Duodenal mucosa (tissue), 2 donors: Measurements from ENCODE around the gene DHX34.
A peak's percentile ranks its signal among the peaks of the same experiment; 100 is the strongest.
"Not testable (repeated sequence)": the region's sequence is repeated elsewhere in the genome, so short reads cannot be mapped to it uniquely, and the experiment has no call there.

Experiments
- H3K27ac ChIP-seq: one replicate; pipeline ENCODE4 v1.7.0; 2013; ENCODE audit warnings: low read depth, low read length
- H3K27me3 ChIP-seq, 2 donors: one replicate each; pipeline ENCODE4 v1.7.0; 2013; ENCODE audit warnings: low read length in 2 of 2, control low read depth in 1 of 2; ENCODE audit not compliant: insufficient read depth in 2 of 2, control insufficient read depth in 1 of 2
- H3K36me3 ChIP-seq, 2 donors: one replicate each; pipeline ENCODE4 v1.7.0; 2013; ENCODE audit warnings: low read length in 2 of 2, control low read depth in 1 of 2; ENCODE audit not compliant: insufficient read depth in 2 of 2, control insufficient read depth in 1 of 2
- H3K4me1 ChIP-seq, 2 donors: one replicate each; pipeline ENCODE4 v1.7.0; 2013; ENCODE audit warnings: low read length in 2 of 2, control low read depth in 1 of 2; ENCODE audit not compliant: insufficient read depth in 2 of 2, control insufficient read depth in 1 of 2
- H3K4me3 ChIP-seq, 2 donors: one replicate each; pipeline ENCODE4 v1.7.0; 2013; ENCODE audit warnings: low read length in 2 of 2, low read depth in 1 of 2
- H3K9ac ChIP-seq, 2 donors: one replicate each; pipeline ENCODE4 v1.7.0; 2013; ENCODE audit warnings: low read length in 2 of 2, low read depth in 1 of 2
- H3K9me3 ChIP-seq, 2 donors: one replicate each; pipeline ENCODE4 v1.7.0; 2013; ENCODE audit warnings: low read length in 2 of 2, control low read depth in 1 of 2; ENCODE audit not compliant: control insufficient read depth in 1 of 2

DHX34 gene

GRCh38 chr19:47344425-47344824 is 4.7 kb upstream of the DHX34 start:
- Histone ChIP-seq H3K27me3 (no peaks in the 10 kb centered on the region), H3K9ac (no peak overlapping the region), H3K27ac (no peak overlapping the region), H3K9me3 (no peaks in the 10 kb centered on the region), H3K4me3 (no peak overlapping the region), H3K4me1 (peaks cover 0 to 3% of the 10 kb centered on the region in 2 donors), H3K36me3 (no peaks in the 10 kb centered on the region)

DNA sequence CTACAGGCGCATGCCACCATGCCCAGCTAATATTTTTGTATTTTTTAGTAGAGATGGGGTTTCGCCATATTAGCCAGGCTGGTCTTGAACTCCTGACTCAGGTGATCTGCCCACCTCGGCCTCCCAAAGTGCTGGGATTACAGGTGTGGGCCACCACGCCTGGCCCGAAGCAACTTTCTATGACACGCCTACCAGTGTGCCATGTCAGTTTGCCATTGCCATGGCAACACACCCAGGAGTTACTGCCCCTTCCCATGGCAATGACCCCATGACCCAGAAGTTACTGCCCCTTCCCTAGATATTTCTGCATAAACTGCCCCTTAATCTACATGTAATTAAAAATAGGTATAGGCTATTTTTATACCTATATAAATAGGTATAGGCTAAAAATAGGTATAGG is 3.1 kb upstream of the DHX34 start:
- not testable (repeated sequence) for H3K4me3 ChIP-seq, H3K9me3 ChIP-seq, H3K27me3 ChIP-seq, H3K36me3 ChIP-seq, H3K27ac ChIP-seq, H3K9ac ChIP-seq
- H3K4me1 ChIP-seq: peaks cover 6 to 10% of the 10 kb centered on the region in 2 donors

- Histone ChIP-seq H3K4me3 (no peak overlapping the region), H3K9ac (no peak overlapping the region), H3K4me1 (peaks cover 16 to 18% of the 10 kb centered on the region in 2 donors), H3K36me3 (peaks cover 12 to 29% of the 10 kb centered on the region in 2 donors), H3K27me3 (no peaks in the 10 kb centered on the region), H3K9me3 (no peaks in the 10 kb centered on the region), H3K27ac (no peak overlapping the region)
Observed at GRCh38 chr19:47350630-47351029, 1.5 kb downstream of the DHX34 start.

- H3K4me1 ChIP-seq: peaks cover 16 to 18% of the 10 kb centered on the region in 2 donors
- H3K36me3 ChIP-seq: peaks cover 17 to 37% of the 10 kb centered on the region in 2 donors
- H3K27ac ChIP-seq: no peak overlapping the region
- H3K9ac ChIP-seq: no peak overlapping the region
- H3K4me3 ChIP-seq: no peak overlapping the region
- H3K27me3 ChIP-seq: no peaks in the 10 kb centered on the region
- no peaks in the 10 kb centered on the region for H3K9me3 ChIP-seq
Observed at GRCh38 chr19:47351548-47351947, 2.4 kb downstream of the DHX34 start.

GRCh38 chr19:47352095-47352494 is 3.0 kb downstream of the DHX34 start:
- Histone ChIP-seq H3K4me3 (no peak overlapping the region), H3K27me3 (no peaks in the 10 kb centered on the region), H3K9ac (no peak overlapping the region), H3K4me1 (peaks cover 16 to 18% of the 10 kb centered on the region in 2 donors), H3K27ac (no peak overlapping the region), H3K36me3 (peaks cover 21 to 43% of the 10 kb centered on the region in 2 donors), H3K9me3 (no peaks in the 10 kb centered on the region)

- Histone ChIP-seq H3K27me3 (no peaks in the 10 kb centered on the region), H3K27ac (no peak overlapping the region), H3K36me3 (peaks cover 33 to 55% of the 10 kb centered on the region in 2 donors), H3K9ac (no peak overlapping the region), H3K4me3 (peak overlapping the region in 1 of 2 donors; percentile 7), H3K4me1 (peaks cover 16 to 18% of the 10 kb centered on the region in 2 donors), H3K9me3 (no peaks in the 10 kb centered on the region)
Observed at GRCh38 chr19:47353307-47353712, 4.2 kb downstream of the DHX34 start.

DNA sequence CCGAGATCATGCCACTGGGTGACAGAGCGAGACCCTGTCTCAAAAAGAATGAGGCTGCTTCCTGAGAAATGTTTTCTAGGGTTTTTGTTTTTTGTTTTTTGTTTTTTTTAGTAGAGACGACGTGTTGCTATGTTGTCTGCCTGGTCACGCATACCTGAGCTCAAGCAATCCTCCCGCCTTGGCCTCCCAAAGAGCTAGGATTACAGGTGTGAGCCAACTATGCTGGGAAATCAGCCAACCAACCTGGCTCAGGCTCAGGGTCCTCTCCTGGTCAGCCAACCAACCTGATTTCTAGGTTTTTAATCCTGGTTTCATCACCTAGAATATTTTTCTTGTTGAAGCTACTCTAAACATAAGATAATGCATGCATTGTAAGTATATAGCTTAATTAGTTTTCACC is 7.8 kb downstream of the DHX34 start:
- H3K9ac ChIP-seq: no peak overlapping the region

GRCh38 chr19:47357788-47358680 is 8.9 kb downstream of the DHX34 start:
- Histone ChIP-seq H3K4me3 (no peak overlapping the region), H3K4me1 (peaks cover 6% of the 10 kb centered on the region in 2 donors), H3K9me3 (no peaks in the 10 kb centered on the region), H3K36me3 (peaks cover 46 to 89% of the 10 kb centered on the region in 2 donors), H3K27me3 (no peaks in the 10 kb centered on the region), H3K9ac (no peak overlapping the region), H3K27ac (no peak overlapping the region)

More for the DNA sequence above, 7.8 kb downstream of the DHX34 start:
- Histone ChIP-seq H3K27ac (no peak overlapping the region), H3K9me3 (no peaks in the 10 kb centered on the region), H3K36me3 (peaks cover 46 to 87% of the 10 kb centered on the region in 2 donors), H3K4me1 (peaks cover 8 to 10% of the 10 kb centered on the region in 2 donors), H3K27me3 (no peaks in the 10 kb centered on the region), H3K4me3 (no peak overlapping the region)

- Histone ChIP-seq H3K4me3 (no peak overlapping the region), H3K27me3 (no peaks in the 10 kb centered on the region), H3K9me3 (no peaks in the 10 kb centered on the region), H3K9ac (no peak overlapping the region), H3K36me3 (peaks cover 42 to 88% of the 10 kb centered on the region in 2 donors), H3K27ac (no peak overlapping the region), H3K4me1 (no peaks in the 10 kb centered on the region)
Observed at GRCh38 chr19:47358936-47359335, 9.8 kb downstream of the DHX34 start.

- Histone ChIP-seq H3K27me3 (no peaks in the 10 kb centered on the region), H3K27ac (no peak overlapping the region), H3K4me3 (no peak overlapping the region), H3K36me3 (peaks cover 26 to 68% of the 10 kb centered on the region in 2 donors), H3K9ac (no peak overlapping the region), H3K4me1 (no peaks in the 10 kb centered on the region), H3K9me3 (no peaks in the 10 kb centered on the region)
Observed at GRCh38 chr19:47362321-47362720, 13.2 kb downstream of the DHX34 start.
